Trophoblast cell (in vitro differentiated cells and primary cell): ENCODE measurements around the gene PTCHD1.

Source experiments
- DNase-seq, 2 donors: peaks; one replicate each; pipeline ENCODE4 v3.0.0-alpha.2; 2016
- H2AFZ ChIP-seq: 2 replicates; pipeline ENCODE4 v1.6.1; 2013; ENCODE audit warnings: low read length, moderate library complexity, mild to moderate bottlenecking; ENCODE audit not compliant: insufficient read depth, poor library complexity
- H2AK5ac ChIP-seq: 2 replicates; pipeline ENCODE4 v1.6.1; 2013; ENCODE audit warnings: mild to moderate bottlenecking, low read length
- H2BK120ac ChIP-seq: 2 replicates; pipeline ENCODE4 v1.6.1; 2013; ENCODE audit warnings: low read length, mild to moderate bottlenecking, moderate library complexity; ENCODE audit not compliant: insufficient read depth, poor library complexity
- H2BK12ac ChIP-seq: 2 replicates; pipeline ENCODE4 v1.6.1; 2013; ENCODE audit warnings: mild to moderate bottlenecking, low read length, moderate library complexity
- H2BK5ac ChIP-seq: 2 replicates; pipeline ENCODE4 v1.6.1; 2013; ENCODE audit warnings: low read length, low read depth, moderate library complexity, mild to moderate bottlenecking; ENCODE audit not compliant: poor library complexity
- H3K14ac ChIP-seq: 2 replicates; pipeline ENCODE4 v1.6.1; 2013; ENCODE audit warnings: mild to moderate bottlenecking, low read length
- H3K18ac ChIP-seq: 2 replicates; pipeline ENCODE4 v1.6.1; 2013; ENCODE audit warnings: mild to moderate bottlenecking, low read length
- H3K23ac ChIP-seq: 2 replicates; pipeline ENCODE4 v1.6.1; 2013; ENCODE audit warnings: low read length
- H3K27ac ChIP-seq: 2 replicates; pipeline ENCODE4 v1.5.1; 2013; ENCODE audit warnings: low read depth, mild to moderate bottlenecking, inconsistent platforms, low read length, moderate library complexity
- H3K27me3 ChIP-seq: 2 replicates; pipeline ENCODE4 v1.6.1; 2013; ENCODE audit warnings: inconsistent platforms, mild to moderate bottlenecking, low read length, moderate library complexity; ENCODE audit not compliant: insufficient read depth
- H3K36me3 ChIP-seq, 2 experiments: 1 replicate in 1 of 2; 2 replicates in 1 of 2; pipeline ENCODE4 v1.6.1; 2013; ENCODE audit warnings: low read length in 2 of 2, mild to moderate bottlenecking in 2 of 2, moderate library complexity in 1 of 2; ENCODE audit not compliant: insufficient read depth in 2 of 2, control insufficient read depth in 1 of 2
- H3K4ac ChIP-seq: 2 replicates; pipeline ENCODE4 v1.6.1; 2013; ENCODE audit warnings: low read depth, mild to moderate bottlenecking, low read length, moderate library complexity
- H3K4me1 ChIP-seq, 2 experiments: 1 replicate in 1 of 2; 2 replicates in 1 of 2; pipeline ENCODE4 v1.6.1; 2013; ENCODE audit warnings: low read length in 2 of 2, mild to moderate bottlenecking in 2 of 2, moderate library complexity in 1 of 2; ENCODE audit not compliant: insufficient read depth in 2 of 2, control insufficient read depth in 1 of 2
- H3K4me2 ChIP-seq: 2 replicates; pipeline ENCODE4 v1.6.1; 2013; ENCODE audit warnings: inconsistent platforms, mild to moderate bottlenecking, low read length, moderate library complexity
- H3K4me3 ChIP-seq: 2 replicates; pipeline ENCODE4 v1.5.1; 2013; ENCODE audit warnings: mild to moderate bottlenecking, low read depth, low read length, inconsistent platforms
- H3K79me1 ChIP-seq: one replicate; pipeline ENCODE4 v1.6.1; 2013; ENCODE audit warnings: low read length
- H3K79me2 ChIP-seq: 2 replicates; pipeline ENCODE4 v1.6.1; 2013; ENCODE audit warnings: low read length, mild to moderate bottlenecking; ENCODE audit not compliant: control insufficient read depth, insufficient read depth, poor library complexity
- H3K9ac ChIP-seq: 2 replicates; pipeline ENCODE4 v1.6.1; 2013; ENCODE audit warnings: mild to moderate bottlenecking, low read length
- H3K9me3 ChIP-seq: 2 replicates; pipeline ENCODE4 v1.6.1; 2013; ENCODE audit warnings: low read depth, mild to moderate bottlenecking, control low read depth, inconsistent platforms, low read length; ENCODE audit not compliant: insufficient read depth
- H4K12ac ChIP-seq: 2 replicates; pipeline ENCODE4 v1.6.1; 2013; ENCODE audit warnings: low read depth, mild to moderate bottlenecking, low read length, moderate library complexity
- H4K8ac ChIP-seq: 2 replicates; pipeline ENCODE4 v1.6.1; 2013; ENCODE audit warnings: low read depth, mild to moderate bottlenecking, low read length, moderate library complexity
- H4K91ac ChIP-seq: one replicate; pipeline ENCODE4 v1.6.1; 2013; ENCODE audit warnings: low read depth, mild to moderate bottlenecking, low read length, moderate library complexity
- WGBS: extraction: QIAGEN DNeasy Blood & Tissue Kit; methylation state at CpG from one replicate; pipeline ENCODE4 v1.1.7; 2013; ENCODE audit warnings: missing lambda C conversion rate; ENCODE audit not compliant: insufficient read length, insufficient coverage; ENCODE audit errors: extremely low coverage; 5-methylcytosine and 5-hydroxymethylcytosine counted together

The PTCHD1 gene

DNA sequence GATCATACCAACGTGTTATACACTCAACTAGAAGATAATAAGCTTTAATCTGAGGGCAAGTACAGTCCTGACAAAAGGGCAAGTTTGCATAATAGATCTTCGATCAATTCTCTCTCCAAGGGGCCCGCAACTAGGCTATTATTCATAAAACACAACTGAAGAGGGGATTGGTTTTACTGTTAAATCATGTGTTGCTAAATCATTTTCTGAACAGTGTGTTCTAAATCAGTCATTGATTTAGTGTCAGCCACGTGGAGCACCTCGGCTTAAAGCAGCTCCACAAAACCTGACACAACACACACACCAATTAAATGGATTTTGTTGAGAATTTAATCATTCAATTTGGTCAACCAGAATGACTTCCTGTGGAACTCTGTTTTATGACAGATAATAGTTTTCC is 61.6 kb downstream of the PTCHD1 start:
- Histone ChIP-seq H4K12ac (no peak overlapping the region), H3K4me3 (no peak overlapping the region), H4K8ac (no peak overlapping the region), H2AFZ (no peak overlapping the region), H2BK12ac (no peak overlapping the region), H3K4me2 (no peak overlapping the region), H3K4ac (no peak overlapping the region), H3K79me2 (no peaks in the 10 kb centered on the region), H3K36me3 (no peaks in the 10 kb centered on the region), H2BK120ac (no peak overlapping the region), H3K27me3 (no peaks in the 10 kb centered on the region), H3K23ac (no peak overlapping the region), H3K9me3 (no peaks in the 10 kb centered on the region), H3K27ac (no peak overlapping the region), H2BK5ac (no peak overlapping the region), H3K9ac (no peak overlapping the region), H2AK5ac (no peak overlapping the region), H3K4me1 (no peaks in the 10 kb centered on the region), H3K14ac (no peak overlapping the region), H3K79me1 (no peaks in the 10 kb centered on the region), H4K91ac (no peak overlapping the region), H3K18ac (no peak overlapping the region)
- no CpG with 5 or more reads among the region's 5 CpGs for WGBS
- DNase-seq: no peak

DNA sequence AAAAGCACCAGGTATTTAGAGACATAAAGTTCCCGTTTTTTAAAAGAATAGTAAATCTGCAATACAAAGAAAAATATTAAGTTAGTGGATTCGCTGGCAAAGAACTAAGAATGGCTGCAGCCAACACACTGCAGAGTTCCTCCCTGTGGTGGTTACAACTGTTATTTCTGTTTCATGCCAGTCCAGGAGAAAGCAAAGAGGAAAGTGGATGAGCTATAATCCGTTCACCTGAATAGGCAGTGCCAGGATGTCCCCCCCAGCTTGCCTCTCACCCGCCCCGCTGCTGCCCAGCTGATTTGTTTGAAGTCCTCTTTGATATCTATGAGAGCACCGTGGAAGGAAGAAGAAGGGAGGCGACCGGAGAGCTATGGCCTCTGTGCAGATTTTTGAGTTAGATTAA is 63.9 kb downstream of the PTCHD1 start:
- WGBS: no CpG with 5 or more reads among the region's 8 CpGs
- Histone ChIP-seq H2BK5ac (no peak overlapping the region), H3K4me3 (no peak overlapping the region), H4K8ac (no peak overlapping the region), H3K9ac (no peak overlapping the region), H3K27ac (no peak overlapping the region), H3K4me1 (no peaks in the 10 kb centered on the region), H2AK5ac (no peak overlapping the region), H3K79me1 (no peaks in the 10 kb centered on the region), H3K79me2 (no peaks in the 10 kb centered on the region), H3K9me3 (no peaks in the 10 kb centered on the region), H3K4ac (no peak overlapping the region), H3K27me3 (no peaks in the 10 kb centered on the region), H4K12ac (no peak overlapping the region), H3K18ac (no peak overlapping the region), H2AFZ (no peak overlapping the region), H2BK12ac (no peak overlapping the region), H2BK120ac (no peak overlapping the region), H3K36me3 (no peaks in the 10 kb centered on the region), H3K23ac (no peak overlapping the region), H3K4me2 (no peak overlapping the region), H3K14ac (no peak overlapping the region), H4K91ac (no peak overlapping the region)
- DNase-seq: no peak

DNA sequence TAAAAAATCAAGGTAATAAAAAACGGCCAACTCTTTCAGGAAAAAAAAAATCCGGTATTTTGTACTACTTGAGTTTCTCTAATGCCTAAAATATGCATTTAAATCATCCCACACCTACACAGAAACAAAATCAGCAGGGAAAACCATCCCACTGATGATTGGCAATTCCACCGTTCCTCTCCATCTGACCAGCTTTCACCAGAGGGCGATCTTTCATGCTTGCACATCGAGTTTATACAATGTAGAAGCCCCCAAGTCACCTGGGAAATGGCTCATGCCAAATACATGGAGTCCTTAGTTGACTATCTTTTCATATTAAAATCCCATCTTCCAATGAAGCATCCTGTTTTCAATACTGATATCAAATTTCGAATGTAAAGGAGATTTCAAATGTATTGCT is 69.2 kb downstream of the PTCHD1 start:
- Histone ChIP-seq H3K4me1 (no peaks in the 10 kb centered on the region), H3K14ac (no peak overlapping the region), H3K79me2 (no peaks in the 10 kb centered on the region), H3K9me3 (no peaks in the 10 kb centered on the region), H2BK12ac (no peak overlapping the region), H3K4me3 (no peak overlapping the region), H4K91ac (no peak overlapping the region), H2AFZ (no peak overlapping the region), H3K36me3 (no peaks in the 10 kb centered on the region), H3K27me3 (no peaks in the 10 kb centered on the region), H3K9ac (no peak overlapping the region), H4K12ac (no peak overlapping the region), H4K8ac (no peak overlapping the region), H3K23ac (no peak overlapping the region), H2AK5ac (no peak overlapping the region), H2BK5ac (no peak overlapping the region), H3K4me2 (no peak overlapping the region), H2BK120ac (no peak overlapping the region), H3K4ac (no peak overlapping the region), H3K18ac (no peak overlapping the region), H3K27ac (no peak overlapping the region), H3K79me1 (no peaks in the 10 kb centered on the region)
- no peak for DNase-seq
- no CpG with 5 or more reads among the region's 6 CpGs for WGBS

DNA sequence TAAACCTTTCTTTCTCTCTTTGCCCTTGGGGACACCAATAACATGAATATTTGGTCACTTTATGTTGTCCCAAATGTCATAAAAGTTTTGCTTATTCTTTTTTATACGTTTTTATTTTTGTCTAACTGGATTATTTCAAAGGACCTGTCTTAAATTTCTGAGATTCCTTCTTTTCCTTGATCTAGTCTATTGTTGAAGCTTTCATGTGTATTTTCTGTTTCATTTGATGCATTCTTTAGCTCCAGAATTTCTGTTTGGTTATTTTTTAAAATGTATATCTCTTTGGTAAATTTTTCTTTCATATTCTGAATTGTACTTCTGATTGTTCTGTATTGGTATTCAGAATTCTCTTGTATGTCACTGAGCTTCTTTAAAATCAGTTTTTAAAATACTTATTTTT is 88.3 kb downstream of the PTCHD1 start:
- Histone ChIP-seq H4K8ac (no peak overlapping the region), H3K14ac (no peak overlapping the region), H4K12ac (no peak overlapping the region), H2BK12ac (no peak overlapping the region), H3K79me2 (no peaks in the 10 kb centered on the region), H3K4me3 (no peak overlapping the region), H3K36me3 (no peaks in the 10 kb centered on the region), H3K4me1 (no peaks in the 10 kb centered on the region), H4K91ac (no peak overlapping the region), H3K9me3 (no peaks in the 10 kb centered on the region), H3K23ac (no peak overlapping the region), H3K9ac (no peak overlapping the region), H2AK5ac (no peak overlapping the region), H2BK120ac (no peak overlapping the region), H3K27me3 (no peaks in the 10 kb centered on the region), H3K79me1 (no peaks in the 10 kb centered on the region), H2AFZ (no peak overlapping the region), H3K4me2 (no peak overlapping the region), H3K4ac (no peak overlapping the region), H2BK5ac (no peak overlapping the region), H3K18ac (no peak overlapping the region), H3K27ac (no peak overlapping the region)
- WGBS: no CpG with 5 or more reads among the region's 1 CpG
- DNase-seq: no peak
